Measurements from ENCODE around the gene PUM1.

- TF ChIP-seq CTCF (IDR thresholded peaks at IDR 0.05) (no peak), POLR2A (IDR thresholded peaks at IDR 0.05) (no peak)
These were observed 34.0 kb downstream of the PUM1 start for GRCh38 chr1:31031330-31032143.

Data from right lobe of liver (tissue), 4 donors.